Rectal smooth muscle tissue (tissue), 1 donor: ENCODE results near the gene EFCAB3.
"Not testable (repeated sequence)": the region's sequence is repeated elsewhere in the genome, so short reads cannot be mapped to it uniquely, and the experiment has no call there.

Source experiments
- H3K27ac ChIP-seq: one replicate; pipeline ENCODE4 v1.7.0; 2013; ENCODE audit warnings: low read depth, low read length, inconsistent platforms
- H3K27me3 ChIP-seq: one replicate; pipeline ENCODE4 v1.7.0; 2013; ENCODE audit warnings: low read length; ENCODE audit not compliant: control insufficient read depth, insufficient read depth
- H3K36me3 ChIP-seq: one replicate; pipeline ENCODE4 v1.7.0; 2013; ENCODE audit warnings: low read length; ENCODE audit not compliant: control insufficient read depth, insufficient read depth
- H3K4me1 ChIP-seq: one replicate; pipeline ENCODE4 v1.7.0; 2013; ENCODE audit warnings: low read length; ENCODE audit not compliant: control insufficient read depth, insufficient read depth
- H3K4me3 ChIP-seq: one replicate; pipeline ENCODE4 v1.7.0; 2013; ENCODE audit warnings: low read length
- H3K9ac ChIP-seq: one replicate; pipeline ENCODE4 v1.7.0; 2013; ENCODE audit warnings: low read length

EFCAB3 gene

GRCh38 chr17:62380253-62380652 is at the start of gene EFCAB3:
TSS of gene EFCAB3 (plus strand) at chr17:62380553. CDS start at chr17:62382980, 2,427 bp downstream.
- no peak within 1 kb of the TSS for H3K27ac ChIP-seq
- H3K36me3 ChIP-seq = no peaks in the 10 kb centered on the region
- H3K27me3 ChIP-seq = no peaks in the 10 kb centered on the region
- no peak within 1 kb of the TSS for H3K4me3 ChIP-seq
- H3K4me1 ChIP-seq = no peaks in the 10 kb centered on the region
- H3K9ac ChIP-seq = no peak within 1 kb of the TSS

GRCh38 chr17:62336527-62336926 is 43.8 kb upstream of the EFCAB3 start:
- no peaks in the 10 kb centered on the region for H3K4me1 ChIP-seq
- no peaks in the 10 kb centered on the region for H3K36me3 ChIP-seq
- no peaks in the 10 kb centered on the region for H3K27me3 ChIP-seq
- H3K27ac ChIP-seq = no peak overlapping the region
- no peak overlapping the region for H3K4me3 ChIP-seq
- no peak overlapping the region for H3K9ac ChIP-seq

- H3K9ac ChIP-seq = no peak overlapping the region
- H3K4me1 ChIP-seq = no peaks in the 10 kb centered on the region
- H3K36me3 ChIP-seq = no peaks in the 10 kb centered on the region
- H3K27ac ChIP-seq = no peak overlapping the region
- no peaks in the 10 kb centered on the region for H3K27me3 ChIP-seq
- H3K4me3 ChIP-seq = no peak overlapping the region
Observed at GRCh38 chr17:62343764-62344270, 36.5 kb upstream of the EFCAB3 start.

- H3K27me3 ChIP-seq = no peaks in the 10 kb centered on the region
- H3K27ac ChIP-seq = no peak overlapping the region
- H3K4me3 ChIP-seq = no peak overlapping the region
Observed at GRCh38 chr17:62351176-62351575, 29.2 kb upstream of the EFCAB3 start.

GRCh38 chr17:62366191-62366590 is 14.2 kb upstream of the EFCAB3 start:
- H3K4me3 ChIP-seq = no peak overlapping the region
- no peak overlapping the region for H3K9ac ChIP-seq
- no peak overlapping the region for H3K27ac ChIP-seq
- H3K4me1 ChIP-seq = no peaks in the 10 kb centered on the region
- no peaks in the 10 kb centered on the region for H3K36me3 ChIP-seq
- H3K27me3 ChIP-seq = no peaks in the 10 kb centered on the region

More at GRCh38 chr17:62351176-62351575, 29.2 kb upstream of the EFCAB3 start:
- Histone ChIP-seq H3K36me3 (no peaks in the 10 kb centered on the region), H3K9ac (no peak overlapping the region), H3K4me1 (no peaks in the 10 kb centered on the region)

GRCh38 chr17:62381561-62381960 is 1.2 kb downstream of the EFCAB3 start:
- H3K4me1 ChIP-seq = no peaks in the 10 kb centered on the region
- H3K4me3 ChIP-seq = no peak overlapping the region
- H3K27me3 ChIP-seq = no peaks in the 10 kb centered on the region
- no peaks in the 10 kb centered on the region for H3K36me3 ChIP-seq
- no peak overlapping the region for H3K27ac ChIP-seq
- H3K9ac ChIP-seq = no peak overlapping the region

GRCh38 chr17:62388856-62389255 is 8.5 kb downstream of the EFCAB3 start:
- no peaks in the 10 kb centered on the region for H3K27me3 ChIP-seq
- no peak overlapping the region for H3K27ac ChIP-seq
- H3K4me3 ChIP-seq = no peak overlapping the region
- H3K36me3 ChIP-seq = no peaks in the 10 kb centered on the region
- no peak overlapping the region for H3K9ac ChIP-seq
- no peaks in the 10 kb centered on the region for H3K4me1 ChIP-seq

GRCh38 chr17:62392908-62393307 is 12.6 kb downstream of the EFCAB3 start:
- H3K36me3 ChIP-seq = no peaks in the 10 kb centered on the region
- H3K9ac ChIP-seq = no peak overlapping the region
- no peaks in the 10 kb centered on the region for H3K27me3 ChIP-seq
- H3K27ac ChIP-seq = no peak overlapping the region
- no peaks in the 10 kb centered on the region for H3K4me1 ChIP-seq
- no peak overlapping the region for H3K4me3 ChIP-seq

- Histone ChIP-seq H3K36me3 (no peaks in the 10 kb centered on the region), H3K9ac (no peak overlapping the region), H3K4me3 (no peak overlapping the region), H3K27ac (no peak overlapping the region), H3K27me3 (no peaks in the 10 kb centered on the region), H3K4me1 (no peaks in the 10 kb centered on the region)
Observed at GRCh38 chr17:62398891-62399290, 18.5 kb downstream of the EFCAB3 start.

- Histone ChIP-seq H3K4me1 (no peaks in the 10 kb centered on the region), H3K4me3 (no peak overlapping the region), H3K36me3 (no peaks in the 10 kb centered on the region), H3K27me3 (no peaks in the 10 kb centered on the region), H3K9ac (no peak overlapping the region), H3K27ac (no peak overlapping the region)
Observed at GRCh38 chr17:62405451-62405850, 25.1 kb downstream of the EFCAB3 start.

GRCh38 chr17:62413090-62413489 is 32.7 kb downstream of the EFCAB3 start:
- H3K9ac ChIP-seq, H3K4me1 ChIP-seq, H3K36me3 ChIP-seq, H3K4me3 ChIP-seq, H3K27me3 ChIP-seq, H3K27ac ChIP-seq: not testable (repeated sequence)

- not testable (repeated sequence) for H3K9ac ChIP-seq, H3K4me1 ChIP-seq, H3K36me3 ChIP-seq, H3K27me3 ChIP-seq
- peak within 1 kb of the TSS; percentile 87 for H3K4me3 ChIP-seq
- H3K27ac ChIP-seq = peak within 1 kb of the TSS; percentile 66
Observed at GRCh38 chr17:62423647-62424461, 43.5 kb downstream of the EFCAB3 start, which contains the start of gene METTL2A. TSS of gene METTL2A (plus strand) at chr17:62423897. CDS start at chr17:62423903, 6 bp downstream.

- not testable (repeated sequence) for H3K9ac ChIP-seq, H3K27me3 ChIP-seq, H3K27ac ChIP-seq, H3K4me3 ChIP-seq, H3K36me3 ChIP-seq, H3K4me1 ChIP-seq
Observed at GRCh38 chr17:62426214-62426613, 45.9 kb downstream of the EFCAB3 start.
